Thymus (tissue), 11 donors: ENCODE results near the gene CBX1. TPM values are rescaled to one million over a fixed set of nuclear protein-coding genes. Genes with fewer than 3 reads are reported as not detected.

ENCODE experiments used
- DNase-seq, 9 donors: peaks; one replicate each; pipeline ENCODE4 v3.0.0-alpha.2; 2013; ENCODE audit warnings: low spot score in 9 of 9, low read depth in 6 of 9, missing footprints in 1 of 9
- H3K27ac ChIP-seq, 2 donors: one replicate each; pipeline ENCODE4 v1.5.1; 2013; ENCODE audit warnings: control low read depth in 1 of 2, low read depth in 1 of 2, low read length in 1 of 2, mild to moderate bottlenecking in 1 of 2, moderate library complexity in 1 of 2
- H3K27me3 ChIP-seq, 2 donors: one replicate each; pipeline ENCODE4 v1.5.1; 2013; ENCODE audit warnings: low read length in 1 of 2; ENCODE audit not compliant: control insufficient read depth in 2 of 2, insufficient read depth in 1 of 2
- H3K36me3 ChIP-seq, 2 donors: one replicate each; pipeline ENCODE4 v1.5.1; 2013; ENCODE audit warnings: low read length in 1 of 2, mild to moderate bottlenecking in 1 of 2, moderate library complexity in 1 of 2; ENCODE audit not compliant: control insufficient read depth in 2 of 2, insufficient read depth in 2 of 2
- H3K4me1 ChIP-seq, 2 donors: one replicate each; pipeline ENCODE4 v1.5.1; 2013; ENCODE audit warnings: low read length in 2 of 2; ENCODE audit not compliant: control insufficient read depth in 2 of 2, insufficient read depth in 2 of 2
- H3K4me3 ChIP-seq, 2 donors: one replicate each; pipeline ENCODE4 v1.5.1; 2013; ENCODE audit warnings: low read length in 2 of 2, control low read depth in 1 of 2, mild to moderate bottlenecking in 1 of 2
- H3K9me3 ChIP-seq, 2 donors: one replicate each; pipeline ENCODE4 v1.5.1; 2013; ENCODE audit warnings: low read length in 1 of 2, mild to moderate bottlenecking in 1 of 2; ENCODE audit not compliant: control insufficient read depth in 2 of 2, insufficient read depth in 1 of 2
- WGBS: extraction: QIAGEN DNeasy Blood & Tissue Kit; methylation state at CpG from one replicate; pipeline ENCODE4 v1.1.7; 2013; 5-methylcytosine and 5-hydroxymethylcytosine counted together
- polyA plus RNA-seq: library from polyadenylated mRNA; stranded (reverse); fragments of 200-250 nt; gene quantifications from one replicate; pipeline ENCODE4 v1.2.3, GENCODE V29; 2013
- total RNA-seq: library from RNA; stranded (reverse); fragments of 120-200 nt; gene quantifications from one replicate; pipeline ENCODE4 v1.2.4, GENCODE V29; 2013
- donor health status: healthy.

Gene CBX1
- total and polyA plus RNA-seq, 2 donors, result 39.8 to 64.6 TPM

- peaks cover 0 to 2% of the 10 kb centered on the region in 2 donors for H3K27me3 ChIP-seq
- 96% methylated on average over 8 of the region's 8 CpGs for WGBS
Observed at GRCh38 chr17:48144231-48144630, 43.0 kb upstream of the CBX1 start.

GRCh38 chr17:48143629-48144028 is 42.4 kb upstream of the CBX1 start:
- H3K27ac ChIP-seq, result no peak overlapping the region
- H3K4me3 ChIP-seq, result no peak overlapping the region
- DNase-seq, result no peak
- H3K27me3 ChIP-seq, result peaks cover 0 to 2% of the 10 kb centered on the region in 2 donors
- no peaks in the 10 kb centered on the region for H3K9me3 ChIP-seq
- H3K4me1 ChIP-seq, result no peaks in the 10 kb centered on the region
- peaks cover 5 to 13% of the 10 kb centered on the region in 2 donors for H3K36me3 ChIP-seq
- 84% methylated on average over 6 of the region's 6 CpGs for WGBS

More at GRCh38 chr17:48144231-48144630, 43.0 kb upstream of the CBX1 start:
- no peak for DNase-seq
- no peaks in the 10 kb centered on the region for H3K9me3 ChIP-seq
- no peak overlapping the region for H3K4me3 ChIP-seq
- H3K4me1 ChIP-seq, result no peaks in the 10 kb centered on the region
- H3K36me3 ChIP-seq, result peaks cover 5 to 13% of the 10 kb centered on the region in 2 donors
- H3K27ac ChIP-seq, result no peak overlapping the region

GRCh38 chr17:48139944-48140343 is 38.7 kb upstream of the CBX1 start:
- DNase-seq, result no peak
- H3K4me1 ChIP-seq, result no peaks in the 10 kb centered on the region
- H3K36me3 ChIP-seq, result peaks cover 0 to 13% of the 10 kb centered on the region in 2 donors
- no peak overlapping the region for H3K4me3 ChIP-seq
- H3K9me3 ChIP-seq, result no peaks in the 10 kb centered on the region
- peaks cover 0 to 2% of the 10 kb centered on the region in 2 donors for H3K27me3 ChIP-seq
- WGBS, result 19% methylated on average over 2 of the region's 2 CpGs
- H3K27ac ChIP-seq, result no peak overlapping the region

DNA sequence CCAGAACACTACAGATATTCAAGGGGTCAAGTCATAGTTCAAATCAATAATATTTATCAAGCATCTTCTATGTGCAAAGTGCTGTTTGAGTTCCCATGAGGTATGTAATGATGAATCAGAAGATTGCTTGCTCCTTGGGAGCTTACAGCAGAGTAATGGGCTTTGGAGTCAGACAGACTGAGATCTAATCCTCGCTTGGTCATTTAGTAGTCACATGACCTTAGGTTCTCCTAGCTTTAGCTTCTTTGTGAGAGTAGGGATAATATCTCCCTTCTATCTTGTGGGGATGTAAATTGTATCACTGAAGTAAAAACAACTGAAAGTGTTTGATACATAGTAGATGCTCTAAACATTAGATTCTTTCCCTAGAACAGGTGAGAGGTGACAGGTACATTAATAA is 36.4 kb upstream of the CBX1 start:
- Histone ChIP-seq H3K27me3 (no peaks in the 10 kb centered on the region), H3K9me3 (no peaks in the 10 kb centered on the region), H3K27ac (no peak overlapping the region), H3K36me3 (peaks cover 3 to 5% of the 10 kb centered on the region in 2 donors), H3K4me3 (no peak overlapping the region), H3K4me1 (no peaks in the 10 kb centered on the region)
- 98% methylated on average over 1 of the region's 1 CpG for WGBS
- DNase-seq, result no peak

DNA sequence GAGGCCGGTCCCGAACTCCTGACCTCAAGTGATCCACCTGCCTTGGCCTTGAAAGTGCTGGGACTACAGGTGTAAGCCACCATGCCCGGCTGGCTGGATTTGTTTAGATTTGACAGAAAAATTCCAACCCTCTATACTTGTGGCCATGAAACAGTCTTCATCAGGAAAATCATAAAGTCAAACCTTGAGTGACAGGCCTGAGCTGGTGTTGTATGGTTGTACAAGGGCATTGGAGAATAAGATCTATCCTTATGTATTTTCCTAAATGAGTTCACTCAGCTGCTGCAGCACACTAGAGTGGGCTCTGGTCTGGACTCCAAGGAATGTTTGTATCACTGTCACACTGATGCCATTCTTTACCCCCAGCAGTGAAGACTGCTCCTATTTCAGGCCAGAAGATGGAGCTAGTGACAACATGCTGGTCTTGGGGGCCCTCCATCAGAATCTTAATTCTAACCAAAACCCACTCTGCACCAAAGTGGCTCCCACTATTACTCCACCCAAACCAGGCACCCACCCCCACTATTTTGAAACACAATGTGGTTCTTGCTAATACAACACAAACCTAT is 33.7 kb upstream of the CBX1 start:
- no peak for DNase-seq
- Histone ChIP-seq H3K36me3 (peaks cover 0 to 3% of the 10 kb centered on the region in 2 donors), H3K27ac (no peak overlapping the region), H3K27me3 (no peaks in the 10 kb centered on the region), H3K4me3 (no peak overlapping the region), H3K9me3 (no peaks in the 10 kb centered on the region), H3K4me1 (no peaks in the 10 kb centered on the region)
- 96% methylated on average over 3 of the region's 3 CpGs for WGBS

DNA sequence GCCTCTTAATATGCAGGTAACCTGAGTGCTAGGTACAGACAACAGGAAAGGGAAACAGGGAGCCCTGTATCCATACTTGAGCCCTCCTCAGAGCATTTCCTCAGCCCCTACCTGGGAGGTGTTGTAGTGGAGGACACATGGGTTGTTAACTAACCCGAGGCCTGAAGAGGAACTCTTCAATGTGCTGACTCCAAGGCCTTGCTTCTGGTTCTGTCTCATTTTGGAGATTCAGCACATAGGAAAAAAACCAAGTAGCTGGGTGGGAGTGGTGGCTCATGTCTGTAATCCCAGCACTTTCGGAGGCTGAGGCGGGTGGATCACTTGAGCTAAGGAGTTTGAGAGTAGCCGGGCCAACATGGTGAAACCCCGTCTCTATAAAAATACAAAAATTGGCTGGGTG is 31.1 kb upstream of the CBX1 start:
- Histone ChIP-seq H3K4me3 (no peak overlapping the region), H3K27ac (no peak overlapping the region), H3K9me3 (no peaks in the 10 kb centered on the region), H3K4me1 (no peaks in the 10 kb centered on the region), H3K27me3 (no peaks in the 10 kb centered on the region), H3K36me3 (peaks cover 0 to 3% of the 10 kb centered on the region in 2 donors)
- no peak for DNase-seq
- WGBS, result 95% methylated on average over 5 of the region's 5 CpGs

DNA sequence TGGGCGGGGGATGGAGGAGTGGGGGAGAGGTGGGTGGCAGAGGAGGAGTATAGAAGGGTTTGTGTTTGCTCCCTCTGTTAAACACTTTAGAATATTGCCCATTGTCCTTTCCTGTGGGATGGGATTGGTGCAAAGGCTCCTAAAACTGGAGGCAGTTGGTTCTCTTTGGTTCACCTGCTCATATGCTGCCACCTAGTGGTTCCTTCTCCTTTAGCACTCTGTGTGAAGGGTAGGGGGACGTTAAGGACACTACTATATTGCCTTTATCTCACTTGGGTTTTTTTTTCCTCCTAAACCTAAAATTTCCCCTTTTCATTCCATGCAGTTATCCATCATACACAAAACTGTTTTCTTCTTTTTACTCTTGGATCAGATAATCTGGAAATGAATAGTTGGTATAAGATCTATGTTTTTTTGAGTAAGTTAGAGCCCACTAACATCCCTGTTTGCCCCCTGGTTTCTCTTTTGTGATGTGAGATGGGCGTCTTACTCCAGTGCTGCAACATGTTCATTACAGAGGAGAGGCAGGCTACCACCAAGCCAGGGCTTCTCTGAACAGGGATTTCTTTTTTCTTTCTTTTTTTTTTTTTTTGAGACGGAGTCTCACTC is 30.0 kb upstream of the CBX1 start:
- Histone ChIP-seq H3K36me3 (peaks cover 3 to 5% of the 10 kb centered on the region in 2 donors), H3K4me3 (no peak overlapping the region), H3K9me3 (no peaks in the 10 kb centered on the region), H3K27me3 (no peaks in the 10 kb centered on the region), H3K4me1 (no peaks in the 10 kb centered on the region), H3K27ac (no peak overlapping the region)
- WGBS, result 67% methylated on average over 4 of the region's 4 CpGs
- DNase-seq, result peak; percentile 21 to 77 (median 56)

DNA sequence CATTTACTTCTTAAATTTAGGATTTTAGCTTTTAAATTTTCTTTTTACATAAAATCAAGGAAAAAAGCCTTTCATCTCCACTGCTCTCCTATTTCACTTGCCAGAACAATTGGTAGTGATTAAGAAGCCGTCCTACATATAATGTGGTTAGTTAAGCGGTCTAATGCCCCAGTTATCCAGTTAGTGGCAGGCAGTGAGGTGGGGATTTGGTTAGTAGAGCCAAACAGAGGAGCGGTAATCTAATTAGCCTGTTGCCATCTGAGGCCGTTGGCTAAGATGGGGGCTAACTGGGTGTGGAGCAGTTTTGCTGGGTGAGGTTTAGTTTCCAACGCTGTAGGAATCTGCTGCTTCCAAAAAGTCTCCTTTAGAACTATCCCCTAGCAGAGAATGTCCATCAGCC is 28.7 kb upstream of the CBX1 start:
- H3K27me3 ChIP-seq, result no peaks in the 10 kb centered on the region
- no peak for DNase-seq
- H3K9me3 ChIP-seq, result no peaks in the 10 kb centered on the region
- H3K4me1 ChIP-seq, result no peaks in the 10 kb centered on the region
- H3K4me3 ChIP-seq, result no peak overlapping the region
- no peak overlapping the region for H3K27ac ChIP-seq
- peaks cover 6 to 10% of the 10 kb centered on the region in 2 donors for H3K36me3 ChIP-seq
- 76% methylated on average over 5 of the region's 5 CpGs for WGBS

- Histone ChIP-seq H3K27ac (no peak overlapping the region), H3K27me3 (no peaks in the 10 kb centered on the region), H3K4me3 (no peak overlapping the region), H3K4me1 (no peaks in the 10 kb centered on the region), H3K9me3 (no peaks in the 10 kb centered on the region), H3K36me3 (peaks cover 4 to 13% of the 10 kb centered on the region in 2 donors)
- 75% methylated on average over 5 of the region's 5 CpGs for WGBS
- no peak for DNase-seq
Observed at GRCh38 chr17:48128400-48128799, 27.1 kb upstream of the CBX1 start.
